NCI-H510A treated with DMSO at 0.1 percent for 48 hours (cell line): Measurements from ENCODE around the gene FBXO36.

Experiments
- DNase-seq: peaks from one replicate; lab custom pipeline; 2025; lab: John Stamatoyannopoulos, UW

FBXO36 gene

DNA sequence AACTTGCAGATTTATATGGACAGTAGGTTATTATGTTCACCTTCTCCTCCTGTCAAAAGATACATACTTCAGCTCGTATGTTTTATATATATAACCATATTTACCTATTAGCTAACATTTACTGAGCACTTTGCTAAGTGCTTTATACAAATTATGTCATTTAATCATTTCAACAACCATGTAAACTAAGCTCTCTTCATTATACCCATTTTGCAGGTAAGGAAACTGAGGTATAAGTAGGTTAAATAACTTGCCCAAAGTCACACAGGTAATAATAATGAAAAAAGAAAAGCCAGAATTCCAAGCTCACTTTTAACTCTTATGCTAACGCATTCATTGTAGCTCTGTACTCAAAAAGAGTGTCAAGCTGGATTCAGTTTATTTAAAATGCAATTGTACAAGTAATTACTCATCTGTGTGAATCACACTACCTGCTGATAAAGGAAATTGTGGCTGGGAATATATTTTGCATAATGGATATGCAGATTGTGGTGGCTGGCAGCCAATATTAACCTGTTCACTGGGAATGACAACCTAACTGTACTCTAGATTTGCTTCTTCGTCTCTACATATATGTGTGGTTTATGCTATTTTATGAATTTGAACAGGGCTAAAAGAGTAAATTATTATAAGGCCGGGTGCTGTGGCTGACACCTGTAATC, 125.8 kb downstream of the FBXO36 start:
- DNase-seq: no peak

DNA sequence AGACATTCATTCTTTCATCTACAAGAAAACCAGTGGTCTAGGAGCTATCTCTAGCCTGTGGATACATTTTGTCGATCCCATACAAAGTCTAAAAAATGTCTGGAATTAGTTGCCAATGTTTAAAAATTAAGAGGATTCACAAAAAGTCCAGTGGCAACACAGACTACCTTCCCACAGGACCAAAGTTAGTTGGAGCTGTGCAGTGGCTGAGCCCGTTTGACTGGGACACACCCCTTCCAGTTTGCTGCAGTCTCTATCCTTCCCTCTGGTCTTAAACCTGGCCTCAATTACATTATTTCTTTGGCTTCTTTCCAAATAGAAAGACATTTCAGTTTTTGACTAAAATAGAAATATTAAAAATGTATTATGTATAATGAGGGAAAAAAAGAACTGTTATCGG, 127.8 kb downstream of the FBXO36 start:
- no peak for DNase-seq

DNA sequence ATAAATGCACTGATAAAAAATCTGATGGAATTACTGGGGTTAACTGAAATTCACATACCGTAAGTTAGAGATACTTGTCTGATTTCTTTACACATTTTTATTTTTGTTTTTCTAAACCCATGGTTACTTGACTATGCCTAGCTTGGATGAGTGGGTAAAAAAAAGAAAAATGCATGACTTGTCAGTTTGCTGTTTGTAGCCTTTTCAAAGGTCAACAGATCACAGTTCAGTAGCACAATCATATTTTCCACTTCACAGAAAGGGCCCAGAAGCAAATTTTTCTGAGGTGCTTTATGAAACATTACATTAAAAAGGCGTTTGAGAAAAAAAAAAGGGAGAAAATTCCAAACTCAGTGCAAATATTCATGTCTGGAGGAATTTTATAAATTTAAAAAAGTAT, 130.0 kb downstream of the FBXO36 start:
- DNase-seq: no peak

DNA sequence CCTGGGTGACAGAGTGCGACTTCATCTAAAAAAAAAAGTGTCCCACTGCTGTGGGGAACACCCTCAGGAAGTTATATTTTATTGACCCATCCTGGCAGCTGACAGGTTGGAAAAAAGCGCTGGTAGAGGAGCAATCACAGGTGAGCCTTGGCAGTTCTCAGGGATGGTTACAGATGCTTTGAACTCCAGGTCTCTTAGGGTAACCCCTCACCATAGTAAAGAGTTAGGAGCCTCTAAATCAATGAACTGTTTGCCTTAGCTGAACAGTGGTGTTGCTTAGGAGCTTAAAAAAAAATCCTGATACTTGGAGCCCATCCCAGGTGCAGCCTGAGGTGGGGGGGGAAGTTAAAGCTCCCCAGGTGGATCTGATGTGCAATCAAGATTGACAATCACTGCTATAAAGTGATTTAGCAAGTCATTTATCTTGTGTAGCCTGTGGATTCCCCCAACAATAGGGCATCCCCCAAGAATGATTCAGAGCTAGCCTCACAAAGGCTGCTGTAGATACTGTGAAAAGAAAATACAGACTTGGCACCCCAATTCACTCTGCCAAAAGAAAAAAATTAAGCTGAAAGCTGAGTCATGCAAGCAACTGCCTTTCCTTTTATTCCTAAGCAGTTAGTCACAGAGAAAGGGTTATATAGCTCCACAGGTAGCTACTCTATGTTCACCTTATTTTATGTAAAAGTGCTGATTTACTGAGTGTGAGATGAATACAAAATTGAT, 131.6 kb downstream of the FBXO36 start:
- no peak for DNase-seq

DNA sequence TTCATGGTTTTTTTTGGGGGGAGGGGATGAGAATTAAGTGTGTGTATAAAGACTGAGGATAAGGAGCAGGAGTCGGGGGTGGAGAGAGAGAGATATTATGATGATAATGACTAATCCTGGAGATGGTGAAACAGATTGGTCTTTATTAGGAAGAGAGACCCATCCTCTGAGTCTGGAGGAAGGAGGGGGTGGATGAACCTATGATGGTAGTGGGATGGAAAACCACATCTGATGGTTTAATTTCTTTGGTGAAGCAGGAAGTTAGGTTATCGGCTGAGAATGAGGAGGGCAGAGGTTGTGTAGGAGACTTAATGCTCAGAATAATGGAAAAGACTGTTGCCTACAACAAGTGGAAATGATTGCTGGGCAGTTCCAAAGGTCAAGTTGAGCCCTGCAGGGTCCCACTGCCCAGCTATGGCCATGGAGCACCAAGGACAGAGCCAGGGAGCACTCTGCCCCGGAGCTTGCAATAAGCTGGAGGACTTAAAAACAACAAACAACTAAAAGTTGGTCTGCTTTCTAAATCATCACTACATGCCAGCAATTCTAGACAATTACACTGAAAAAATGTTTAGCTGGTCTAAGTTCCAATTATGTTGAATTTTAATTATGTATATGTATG, 138.5 kb downstream of the FBXO36 start:
- DNase-seq: no peak
